Activated T-helper 1 cell treated with anti-CD3 and anti-CD28 coated beads, Interleukin-12 subunit alpha, Interleukin-12 subunit beta, Interleukin-2, Interleukin-4 antibody, amounts not matched to agents 30 ng/mL and 10 ng/mL and 1 ng/mL, durations not matched to agents 14 hours and 24 hours and 36 hours (primary cell): ENCODE data around the gene SYNE2. TPM values are rescaled to one million over a fixed set of nuclear protein-coding genes. Genes with fewer than 3 reads are reported as not detected.

Experiments used
- DNase-seq: peaks from one replicate; pipeline ENCODE4 v3.0.0; 2021; ENCODE audit warnings: low spot score
- H3K27ac Mint-ChIP-seq: one replicate; pipeline ENCODE4 v1.8.0; 2021; ENCODE audit warnings: mild to moderate bottlenecking, mixed read lengths
- H3K27me3 Mint-ChIP-seq: one replicate; pipeline ENCODE4 v1.8.0; 2022; ENCODE audit warnings: mild to moderate bottlenecking, moderate library complexity, mixed read lengths; ENCODE audit not compliant: insufficient read depth
- H3K36me3 Mint-ChIP-seq: one replicate; pipeline ENCODE4 v1.8.0; 2021; ENCODE audit warnings: low read depth, mixed read lengths
- H3K4me1 Mint-ChIP-seq: one replicate; pipeline ENCODE4 v1.8.0; 2021; ENCODE audit warnings: low read depth, mixed read lengths
- H3K4me3 Mint-ChIP-seq: one replicate; pipeline ENCODE4 v1.8.0; 2021; ENCODE audit warnings: mild to moderate bottlenecking, moderate library complexity, mixed read lengths
- H3K9me3 Mint-ChIP-seq: one replicate; pipeline ENCODE4 v1.8.0; 2021; ENCODE audit warnings: mixed read lengths
- intact Hi-C: fragments of 100-400 bp; cut with micrococcal nuclease; formaldehyde crosslinking; loops from one replicate; pipeline ENCODE4 v1.15.1; 2024
- total RNA-seq: library from RNA; stranded (reverse); gene quantifications from 2 replicates; pipeline ENCODE4 v1.2.3, GENCODE V29; 2022

The SYNE2 gene
- total RNA-seq, 1 donor from 2014 or later: 25.1 TPM

DNA sequence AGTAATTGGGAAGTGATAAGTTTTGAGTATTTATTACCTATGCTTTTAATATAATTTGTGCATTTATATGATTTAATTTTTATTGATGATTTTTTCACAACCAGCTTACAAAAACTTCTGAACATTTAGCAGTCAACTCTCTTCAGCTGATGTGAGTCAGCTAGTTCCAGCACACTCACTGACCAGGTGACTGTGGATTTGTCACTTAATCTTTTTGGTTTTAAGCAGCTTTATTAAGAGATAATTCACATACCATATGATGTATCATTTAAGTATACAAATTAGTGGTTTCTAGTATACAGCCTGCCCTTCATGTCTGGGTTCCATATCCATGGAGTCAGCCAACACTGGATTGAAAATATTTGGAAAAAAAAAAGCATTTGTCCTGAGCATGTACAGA lies 103.5 kb downstream of the SYNE2 start:
- Mint-ChIP-seq H3K36me3 (peaks cover 29% of the 10 kb centered on the region), H3K9me3 (no peaks in the 10 kb centered on the region), H3K27ac (no peak overlapping the region), H3K4me3 (no peak overlapping the region), H3K27me3 (no peaks in the 10 kb centered on the region), H3K4me1 (peaks cover 19% of the 10 kb centered on the region)
- intact Hi-C loops: no loop called here
- DNase-seq: no peak

DNA sequence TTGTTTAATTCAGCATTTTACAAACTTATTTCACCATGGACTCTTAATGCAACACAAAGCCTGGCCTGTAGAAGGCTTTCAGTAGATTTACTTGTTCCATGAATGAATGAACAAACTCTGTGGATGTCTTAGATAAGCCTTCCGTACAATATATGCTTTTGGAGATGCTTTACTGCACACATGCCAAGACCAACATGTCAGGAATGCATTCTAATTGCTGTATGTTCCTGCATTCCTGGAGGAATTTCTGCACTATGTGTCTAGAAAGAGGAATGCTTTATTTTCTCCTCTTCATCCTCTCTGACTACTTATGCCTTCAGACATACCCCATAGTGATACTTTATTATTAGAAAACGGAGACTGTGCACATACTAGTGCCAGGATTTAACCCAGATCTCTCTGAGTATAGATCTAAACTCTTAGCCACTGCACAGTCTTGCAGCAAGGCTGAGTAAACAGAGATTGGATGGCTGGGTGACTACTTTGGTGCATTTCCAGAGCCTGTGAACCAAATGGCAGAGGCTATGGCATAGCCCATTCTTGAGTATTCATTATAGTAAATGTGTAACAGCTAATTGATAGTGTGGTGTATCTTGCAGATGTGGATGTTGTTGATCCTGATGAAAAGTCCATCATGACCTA lies 108.2 kb downstream of the SYNE2 start:
- H3K27me3 Mint-ChIP-seq: no peaks in the 10 kb centered on the region
- H3K4me1 Mint-ChIP-seq: no peaks in the 10 kb centered on the region
- DNase-seq: no peak
- H3K9me3 Mint-ChIP-seq: no peaks in the 10 kb centered on the region
- H3K4me3 Mint-ChIP-seq: no peak overlapping the region
- H3K27ac Mint-ChIP-seq: no peak overlapping the region
- intact Hi-C loops: no loop called here
- peaks cover 13% of the 10 kb centered on the region for H3K36me3 Mint-ChIP-seq

DNA sequence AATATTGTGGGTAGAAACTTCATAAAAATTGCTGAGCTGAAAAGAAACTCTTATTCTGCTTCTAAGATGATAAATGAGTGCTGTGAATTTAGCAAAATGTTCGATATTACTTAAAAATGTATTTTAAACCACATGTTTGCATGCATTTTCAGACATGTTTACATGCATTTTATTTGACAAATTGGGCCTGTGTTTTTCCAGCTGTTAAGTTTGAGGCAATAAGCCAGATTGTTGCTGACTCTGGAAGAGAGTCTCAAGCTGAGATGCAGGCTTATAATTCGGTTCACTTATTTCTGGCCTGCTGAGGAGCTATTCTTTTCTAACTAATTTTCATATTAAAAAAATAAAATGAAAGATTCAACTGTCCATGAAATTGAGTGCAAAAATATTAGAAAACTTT lies 110.1 kb downstream of the SYNE2 start:
- intact Hi-C loops: no loop called here
- Mint-ChIP-seq H3K4me3 (no peak overlapping the region), H3K4me1 (no peaks in the 10 kb centered on the region)

DNA sequence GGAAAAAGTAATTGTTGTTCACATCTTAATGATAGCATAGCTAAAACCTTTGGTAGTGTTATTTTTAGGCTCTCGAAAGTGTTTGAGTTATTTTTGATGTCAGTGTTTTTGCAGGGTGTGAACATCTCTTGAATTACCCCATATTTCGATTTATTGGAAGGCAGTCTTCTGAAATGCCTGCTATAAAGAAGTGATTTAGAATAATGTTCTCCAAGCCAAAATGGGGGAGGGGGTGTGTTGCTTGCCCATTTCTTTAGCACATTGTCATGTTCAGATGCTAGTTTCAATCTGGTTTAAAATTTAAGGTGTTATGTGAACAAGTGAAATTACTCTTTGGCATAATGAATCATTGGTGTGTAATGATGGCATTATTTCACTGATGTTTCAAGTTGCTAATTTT lies 110.6 kb downstream of the SYNE2 start:
- Mint-ChIP-seq H3K4me1 (no peaks in the 10 kb centered on the region), H3K27me3 (no peaks in the 10 kb centered on the region), H3K36me3 (peaks cover 9% of the 10 kb centered on the region), H3K4me3 (no peak overlapping the region), H3K27ac (no peak overlapping the region), H3K9me3 (no peaks in the 10 kb centered on the region)
- DNase-seq: no peak
- intact Hi-C loops: no loop called here

More for the DNA sequence above, 110.1 kb downstream of the SYNE2 start:
- no peak for DNase-seq
- no peaks in the 10 kb centered on the region for H3K9me3 Mint-ChIP-seq
- no peaks in the 10 kb centered on the region for H3K27me3 Mint-ChIP-seq
- H3K27ac Mint-ChIP-seq: no peak overlapping the region
- peaks cover 9% of the 10 kb centered on the region for H3K36me3 Mint-ChIP-seq

DNA sequence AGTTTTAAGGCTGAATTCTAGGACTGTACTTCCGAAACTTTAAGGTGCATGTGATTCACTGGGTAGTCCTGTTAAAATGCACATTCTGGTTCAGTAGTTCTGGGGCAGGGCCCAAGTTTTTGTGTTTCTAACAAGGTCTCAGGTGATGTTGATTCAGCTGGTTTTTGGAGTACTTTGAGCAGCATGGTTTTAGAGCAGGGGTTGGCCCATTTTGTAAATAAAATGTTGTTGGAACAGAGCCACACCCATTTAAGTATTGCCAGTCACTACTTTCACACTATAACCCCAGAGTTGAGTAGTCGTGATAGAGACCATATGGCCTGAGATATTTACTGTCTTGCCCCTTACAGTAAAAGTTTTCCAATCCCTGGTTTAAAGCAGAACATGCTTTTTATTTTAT lies 111.3 kb downstream of the SYNE2 start:
- intact Hi-C loops: no loop called here
- no peaks in the 10 kb centered on the region for H3K27me3 Mint-ChIP-seq
- no peak for DNase-seq
- H3K36me3 Mint-ChIP-seq: peaks cover 7% of the 10 kb centered on the region
- H3K9me3 Mint-ChIP-seq: no peaks in the 10 kb centered on the region
- no peak overlapping the region for H3K4me3 Mint-ChIP-seq
- H3K27ac Mint-ChIP-seq: no peak overlapping the region
- H3K4me1 Mint-ChIP-seq: no peaks in the 10 kb centered on the region

DNA sequence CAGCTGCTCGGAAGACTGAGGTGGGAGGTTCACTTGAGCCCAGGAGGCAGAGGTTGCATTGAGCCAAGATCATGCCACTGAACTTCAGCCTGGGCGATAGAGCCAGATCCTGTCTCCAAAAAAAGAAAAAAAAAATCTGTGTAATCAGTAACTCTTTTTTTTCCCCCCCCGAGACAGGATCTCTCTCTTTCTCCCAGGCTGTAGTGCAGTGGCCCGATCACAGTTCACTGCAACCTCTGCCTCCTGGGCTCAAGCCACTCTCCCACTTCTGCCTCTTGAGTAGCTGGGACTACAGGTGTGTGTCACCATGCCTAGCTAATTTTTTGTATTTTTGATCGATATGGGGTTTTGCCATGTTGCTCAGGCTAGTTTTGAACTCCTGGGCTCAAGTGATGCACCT lies 113.6 kb downstream of the SYNE2 start:
- no peak for DNase-seq
- no peaks in the 10 kb centered on the region for H3K4me1 Mint-ChIP-seq
- intact Hi-C loops: no loop called here
- no peaks in the 10 kb centered on the region for H3K9me3 Mint-ChIP-seq
- no peak overlapping the region for H3K4me3 Mint-ChIP-seq
- peaks cover 2% of the 10 kb centered on the region for H3K36me3 Mint-ChIP-seq
- H3K27me3 Mint-ChIP-seq: no peaks in the 10 kb centered on the region
- H3K27ac Mint-ChIP-seq: no peak overlapping the region

DNA sequence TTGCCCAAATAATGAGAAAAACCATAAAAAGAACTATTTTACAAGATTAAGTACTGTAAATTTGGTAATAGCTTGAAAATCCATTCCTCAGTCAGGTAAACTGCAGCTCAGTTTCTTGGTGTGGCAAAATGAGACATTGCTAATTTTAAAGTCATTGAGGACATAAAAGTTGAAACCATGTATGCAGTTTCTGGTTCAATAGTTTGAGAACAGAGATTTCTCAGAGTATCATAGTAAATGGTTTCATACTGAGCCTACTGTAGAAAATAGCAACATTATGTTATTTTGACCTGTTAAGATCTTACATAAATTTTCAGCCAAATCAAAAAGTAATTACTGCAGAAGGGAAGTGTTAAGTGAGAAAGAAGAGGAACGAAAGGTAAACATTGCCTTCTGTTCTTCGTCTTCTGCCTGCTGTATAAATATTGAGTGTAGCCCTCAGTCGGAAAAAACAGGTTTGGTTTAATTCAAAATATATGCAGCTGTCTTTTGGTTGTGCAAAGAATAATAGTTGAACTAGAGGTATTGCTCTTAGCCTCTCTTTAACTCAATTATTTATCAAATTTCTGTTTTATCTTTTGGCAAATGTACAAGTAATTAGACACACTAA lies 119.6 kb downstream of the SYNE2 start:
- no peak for DNase-seq
- Mint-ChIP-seq H3K36me3 (peaks cover 24% of the 10 kb centered on the region), H3K4me3 (no peak overlapping the region), H3K27me3 (no peaks in the 10 kb centered on the region), H3K9me3 (no peaks in the 10 kb centered on the region), H3K4me1 (peaks cover 4% of the 10 kb centered on the region), H3K27ac (no peak overlapping the region)
- intact Hi-C loops: no loop called here

DNA sequence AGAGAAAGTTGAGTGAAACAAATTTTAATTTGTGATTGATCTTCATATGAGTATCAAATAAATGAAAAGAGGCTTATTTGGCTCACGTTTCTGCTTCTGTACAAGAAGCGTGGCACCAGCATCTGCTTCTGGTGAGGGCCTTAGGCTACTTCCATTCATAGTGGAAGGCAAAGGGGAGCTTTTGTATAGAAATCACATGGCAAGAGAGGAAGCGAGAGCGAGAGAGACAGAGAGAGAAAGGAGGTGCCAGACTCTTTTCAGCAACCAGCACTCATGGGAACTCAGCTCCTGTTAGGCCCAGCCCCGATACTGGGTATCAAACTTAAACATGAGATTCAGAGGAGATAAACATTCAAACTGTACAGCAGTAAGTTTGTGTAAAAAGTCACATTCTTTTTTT lies 121.4 kb downstream of the SYNE2 start:
- Mint-ChIP-seq H3K4me3 (no peak overlapping the region), H3K27me3 (no peaks in the 10 kb centered on the region), H3K9me3 (no peaks in the 10 kb centered on the region), H3K27ac (no peak overlapping the region), H3K36me3 (peaks cover 33% of the 10 kb centered on the region), H3K4me1 (peaks cover 4% of the 10 kb centered on the region)
- no peak for DNase-seq
- intact Hi-C loops: no loop called here

DNA sequence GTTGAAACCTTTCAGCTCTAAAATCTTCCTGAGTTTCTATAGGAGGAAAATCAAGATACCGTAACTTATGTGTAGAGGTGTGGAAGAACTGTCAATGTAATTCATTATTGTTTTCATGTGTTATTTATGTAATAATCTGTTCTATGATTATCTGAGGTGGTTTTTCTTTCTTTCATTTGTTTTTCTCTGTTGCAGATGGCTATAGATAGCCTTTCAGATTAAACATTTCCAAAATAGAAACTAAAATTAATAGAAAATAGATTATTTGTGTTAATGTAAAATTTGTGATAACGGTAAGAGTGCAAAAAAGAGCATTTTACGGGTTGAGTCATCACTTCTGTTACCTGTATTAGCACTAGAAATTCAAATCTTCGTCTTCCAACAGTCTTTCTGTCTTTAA lies 128.8 kb downstream of the SYNE2 start:
- no peak for DNase-seq
- peaks cover 38% of the 10 kb centered on the region for H3K36me3 Mint-ChIP-seq
- no peaks in the 10 kb centered on the region for H3K4me1 Mint-ChIP-seq
- H3K9me3 Mint-ChIP-seq: no peaks in the 10 kb centered on the region
- H3K4me3 Mint-ChIP-seq: no peak overlapping the region
- no peaks in the 10 kb centered on the region for H3K27me3 Mint-ChIP-seq
- no peak overlapping the region for H3K27ac Mint-ChIP-seq
- intact Hi-C loops: no loop called here

DNA sequence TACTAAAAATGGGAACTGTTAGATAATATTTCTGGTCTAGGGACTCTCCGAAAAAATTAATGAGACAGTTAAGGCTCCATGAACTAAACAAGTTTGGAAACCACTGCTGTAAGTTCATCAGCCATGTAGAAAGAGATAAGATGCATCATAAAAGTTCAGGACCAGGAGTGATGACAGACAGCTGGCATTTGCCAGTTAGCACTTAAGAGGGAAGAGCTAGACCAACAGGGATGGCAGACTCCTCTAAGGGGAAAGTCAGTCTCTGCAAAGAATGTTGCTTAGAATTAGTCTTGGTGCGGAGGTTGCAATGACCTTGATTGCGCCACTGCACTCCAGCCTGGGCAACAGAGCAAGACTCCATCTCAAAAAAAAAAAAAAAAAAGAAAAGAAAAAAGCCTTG lies 129.4 kb downstream of the SYNE2 start:
- H3K27ac Mint-ChIP-seq: no peak overlapping the region
- no peaks in the 10 kb centered on the region for H3K9me3 Mint-ChIP-seq
- no peak for DNase-seq
- H3K36me3 Mint-ChIP-seq: peaks cover 37% of the 10 kb centered on the region
- H3K4me1 Mint-ChIP-seq: no peaks in the 10 kb centered on the region
- intact Hi-C loops: no loop called here
- H3K27me3 Mint-ChIP-seq: no peaks in the 10 kb centered on the region
- H3K4me3 Mint-ChIP-seq: no peak overlapping the region

DNA sequence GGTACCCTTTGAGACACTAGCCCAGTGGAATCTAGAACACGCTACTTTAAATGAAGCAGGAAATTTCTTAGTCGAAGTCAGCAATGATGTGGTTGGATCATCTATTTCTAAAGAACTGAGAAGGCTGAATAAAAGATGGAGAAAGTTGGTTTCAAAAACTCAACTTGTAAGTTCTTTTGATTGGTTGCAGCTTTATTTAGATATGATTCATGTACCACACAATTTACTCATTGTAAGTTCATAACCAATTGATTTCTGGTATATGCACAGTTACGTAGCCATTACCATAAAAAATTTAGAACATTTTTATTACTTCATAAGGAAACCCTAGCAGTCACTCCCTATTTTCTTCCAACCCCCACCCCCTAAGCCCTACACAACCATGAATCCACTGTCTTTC lies 129.8 kb downstream of the SYNE2 start:
- peaks cover 35% of the 10 kb centered on the region for H3K36me3 Mint-ChIP-seq
- no peaks in the 10 kb centered on the region for H3K4me1 Mint-ChIP-seq
- H3K4me3 Mint-ChIP-seq: no peak overlapping the region
- no peak overlapping the region for H3K27ac Mint-ChIP-seq
- intact Hi-C loops: no loop called here
- H3K9me3 Mint-ChIP-seq: no peaks in the 10 kb centered on the region
- DNase-seq: no peak
- H3K27me3 Mint-ChIP-seq: no peaks in the 10 kb centered on the region

DNA sequence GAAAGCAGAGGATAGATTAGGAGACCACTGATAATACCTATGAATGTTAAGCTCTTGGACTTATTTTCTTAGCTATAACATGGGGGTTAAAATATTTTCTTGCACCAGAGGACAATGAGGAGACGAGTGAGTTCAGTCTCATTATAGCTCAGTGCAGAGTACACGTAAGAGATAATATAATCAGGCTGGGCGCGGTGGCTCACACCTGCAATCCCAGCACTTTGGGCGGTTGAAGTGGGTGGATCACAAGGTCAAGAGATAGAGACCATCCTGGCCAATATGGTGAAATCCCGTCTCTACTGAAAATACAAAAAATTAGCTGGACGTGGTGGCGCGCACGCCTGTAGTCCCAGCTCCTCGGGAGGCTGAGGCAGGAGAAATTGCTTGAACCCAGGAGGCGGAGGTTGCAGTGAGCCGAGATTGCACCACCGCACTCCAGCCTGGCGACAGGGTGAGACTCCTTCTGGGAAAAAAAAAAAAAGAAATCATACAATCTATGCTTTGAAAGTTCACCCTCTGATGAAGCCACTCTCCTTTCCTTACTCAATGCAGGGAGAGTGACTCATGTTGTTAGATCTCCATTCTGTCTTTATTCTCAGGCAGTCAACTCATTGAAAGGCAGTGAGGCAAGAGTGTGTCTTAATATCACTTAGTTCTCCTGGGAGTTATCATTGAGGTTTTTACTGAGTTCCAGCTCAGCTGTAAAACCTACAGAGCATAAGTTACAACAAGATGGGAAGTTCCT lies 134.2 kb downstream of the SYNE2 start:
- H3K27ac Mint-ChIP-seq: no peak overlapping the region
- peaks cover 33% of the 10 kb centered on the region for H3K36me3 Mint-ChIP-seq

DNA sequence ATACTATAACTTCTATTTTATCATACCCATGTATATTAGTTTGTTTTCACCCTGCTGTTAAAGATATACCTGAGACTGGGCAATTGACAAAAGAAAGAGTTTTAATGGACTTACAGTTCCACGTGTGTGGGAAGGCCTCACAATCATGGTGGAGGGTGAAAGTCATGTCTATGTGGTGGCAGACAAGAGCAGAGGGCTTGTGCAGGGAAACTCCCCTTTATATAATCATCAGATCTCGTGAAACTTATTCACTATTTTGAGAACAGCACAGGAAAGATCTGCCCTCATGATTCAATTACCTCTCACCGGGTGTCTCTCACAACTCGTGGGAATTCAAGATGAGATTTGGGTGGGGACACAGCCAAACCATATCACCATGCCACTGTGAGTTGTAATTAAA lies 135.8 kb downstream of the SYNE2 start:
- intact Hi-C loops: no loop called here
- H3K9me3 Mint-ChIP-seq: no peaks in the 10 kb centered on the region
- H3K36me3 Mint-ChIP-seq: peaks cover 34% of the 10 kb centered on the region
- peaks cover 13% of the 10 kb centered on the region for H3K4me1 Mint-ChIP-seq
- H3K4me3 Mint-ChIP-seq: no peak overlapping the region
- no peak for DNase-seq
- H3K27me3 Mint-ChIP-seq: no peaks in the 10 kb centered on the region
- no peak overlapping the region for H3K27ac Mint-ChIP-seq

More for the DNA sequence above, 134.2 kb downstream of the SYNE2 start:
- intact Hi-C loops: no loop called here
- Mint-ChIP-seq H3K9me3 (no peaks in the 10 kb centered on the region), H3K27me3 (no peaks in the 10 kb centered on the region), H3K4me3 (no peak overlapping the region), H3K4me1 (peaks cover 11% of the 10 kb centered on the region)
- DNase-seq: no peak
